GM11168 (cell line): ENCODE results near the gene NUP50.

Experiments used
- in situ Hi-C: fragments of 300-500 bp; cut with MboI; formaldehyde crosslinking; loops from one replicate; pipeline ENCODE4 v1.12.0; 2022; ENCODE audit warnings: low sequenced_read_pairs; ENCODE audit not compliant: unreplicated experiment

Gene NUP50

DNA sequence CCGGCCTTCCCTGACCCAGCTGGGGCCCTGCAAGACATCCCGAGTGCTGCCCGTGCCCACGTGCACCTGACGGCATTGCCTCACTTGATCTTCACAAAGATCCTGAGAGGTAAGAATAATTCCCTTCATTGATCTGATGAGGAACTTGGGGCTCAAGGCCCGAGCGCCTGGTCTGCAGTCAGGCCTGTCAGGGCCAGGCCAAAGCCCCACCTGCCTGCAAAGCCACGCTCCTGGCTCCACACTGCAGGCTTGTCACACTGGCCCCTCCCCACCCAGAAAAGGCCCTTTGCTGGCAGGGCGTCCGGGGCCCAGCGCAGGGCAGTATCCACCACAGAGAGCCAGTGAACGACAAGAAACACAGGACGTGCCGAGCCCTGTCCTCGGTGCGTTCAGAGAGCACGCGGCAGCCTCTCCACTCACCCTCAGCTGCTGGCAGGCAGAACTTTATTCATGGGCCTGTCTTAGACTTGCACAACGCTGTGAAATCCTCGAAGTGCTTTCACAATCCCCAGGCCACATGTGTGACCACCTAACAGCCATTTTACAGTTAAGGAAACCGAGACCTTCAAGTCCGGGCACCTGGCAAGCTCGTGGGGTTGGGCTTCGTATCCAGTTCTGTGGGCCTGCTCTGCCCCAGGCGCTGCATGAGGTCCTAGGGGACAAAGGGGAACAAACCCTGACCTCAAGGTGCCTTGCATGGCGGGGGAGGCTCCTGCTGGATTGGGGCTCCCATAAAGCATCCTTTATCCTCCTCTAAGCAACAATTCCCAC lies 62.2 kb downstream of the NUP50 start:
- in situ Hi-C loops, result no loop called here

DNA sequence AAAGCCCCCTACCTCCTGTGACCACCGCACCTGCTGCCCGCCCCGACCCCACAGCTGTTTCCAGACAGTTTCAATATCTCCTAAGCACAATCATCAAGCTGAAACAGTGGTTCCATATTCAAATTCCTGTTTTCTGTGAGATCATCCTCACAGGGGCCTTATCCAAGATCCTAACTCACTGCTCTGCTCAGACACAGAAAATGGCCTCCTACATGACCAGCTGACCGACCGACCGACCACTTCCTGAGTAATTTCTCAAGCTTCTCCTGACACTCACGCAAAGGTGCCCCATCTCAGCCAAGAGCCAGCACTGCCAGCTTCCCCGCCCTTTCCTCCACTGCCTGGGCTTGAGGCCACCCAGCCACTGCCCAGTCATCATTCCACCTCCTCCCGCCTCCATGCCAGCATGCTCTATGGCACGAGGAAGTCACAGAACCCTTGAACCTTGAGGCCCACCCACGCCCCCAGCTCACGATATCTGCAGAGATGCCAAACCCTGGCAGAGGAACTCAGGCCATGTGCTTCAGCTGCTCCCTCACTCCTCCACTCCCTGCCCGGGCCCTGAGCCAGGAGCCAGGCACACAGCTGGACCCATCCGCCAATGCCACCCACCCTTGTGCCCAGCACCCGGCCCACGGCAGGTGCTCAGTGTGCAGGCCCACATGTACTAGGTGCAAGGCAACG lies 62.9 kb downstream of the NUP50 start:
- in situ Hi-C loops, result no loop called here

DNA sequence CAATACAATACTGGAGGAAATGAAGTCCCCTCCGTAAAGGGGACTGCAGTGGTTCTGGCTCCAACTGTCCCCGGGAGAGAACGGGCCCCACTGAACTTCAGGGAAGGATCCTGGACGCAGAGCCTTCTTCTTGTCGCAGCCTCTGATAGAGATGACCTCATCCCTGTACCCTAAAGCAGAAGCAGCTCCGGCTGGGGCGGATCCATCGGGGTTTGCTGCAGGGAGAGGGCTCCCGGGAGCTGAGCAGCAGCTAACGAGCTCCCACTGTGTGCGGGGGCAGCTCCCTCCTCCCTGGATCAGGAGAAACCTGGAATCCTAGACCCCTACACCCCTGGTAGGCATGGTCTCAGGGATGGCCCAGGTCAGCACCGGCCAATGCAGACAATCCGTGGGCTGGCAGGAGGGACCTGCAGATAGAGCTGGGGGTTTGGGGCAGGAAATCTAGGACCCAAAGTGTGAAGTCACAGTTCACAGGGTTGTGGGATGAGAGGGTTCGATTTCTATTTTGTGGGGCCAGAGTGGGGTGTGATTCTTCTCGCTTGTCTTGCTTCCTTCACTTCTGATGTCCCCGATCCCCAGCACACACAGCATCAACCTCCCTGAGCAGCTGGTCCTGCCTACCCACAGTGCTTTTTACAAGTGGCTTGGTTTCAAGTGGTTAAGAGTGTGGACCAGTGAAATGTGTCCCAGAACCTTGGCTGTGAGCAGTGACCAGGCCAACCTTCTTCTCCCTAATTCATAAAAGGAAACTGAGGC lies 64.1 kb downstream of the NUP50 start:
- in situ Hi-C loops, result no loop called here

DNA sequence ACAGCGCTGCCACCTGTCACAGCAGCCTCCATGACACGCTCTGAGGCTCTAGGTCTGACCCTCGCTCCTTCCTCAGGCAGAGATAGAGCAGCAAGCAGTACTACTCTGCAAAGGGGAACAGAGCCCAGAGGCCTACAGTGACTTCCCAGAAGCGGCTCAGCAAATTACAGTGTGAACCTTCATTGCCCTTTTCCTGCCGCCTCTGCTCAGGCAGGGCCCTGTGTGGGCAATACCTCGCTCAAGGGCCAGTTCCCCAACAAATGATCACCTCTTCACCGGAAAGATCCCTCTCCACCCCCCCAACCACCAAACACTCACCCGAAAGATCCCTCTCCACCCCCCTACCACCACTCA lies 64.7 kb downstream of the NUP50 start:
- in situ Hi-C loops, result no loop called here

DNA sequence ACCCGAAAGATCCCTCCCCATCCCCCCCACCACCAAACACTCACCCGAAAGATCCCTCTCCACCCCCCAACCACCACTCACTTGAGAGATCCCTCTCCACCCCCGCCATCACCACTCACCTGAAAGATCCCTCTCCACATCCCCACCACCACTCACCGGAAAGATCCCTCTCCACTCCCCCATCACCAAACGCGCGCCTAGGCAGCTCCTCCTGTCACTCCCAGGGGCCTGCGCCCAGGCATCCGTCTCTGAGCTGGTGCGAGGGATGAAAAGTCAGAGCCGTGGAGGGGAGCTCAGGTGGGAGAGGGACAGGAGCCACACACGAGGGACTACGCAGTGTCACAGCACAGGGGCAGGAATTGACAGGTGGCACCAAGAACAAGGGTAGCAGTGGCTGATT lies 65.5 kb downstream of the NUP50 start:
- in situ Hi-C loops, result no loop called here

DNA sequence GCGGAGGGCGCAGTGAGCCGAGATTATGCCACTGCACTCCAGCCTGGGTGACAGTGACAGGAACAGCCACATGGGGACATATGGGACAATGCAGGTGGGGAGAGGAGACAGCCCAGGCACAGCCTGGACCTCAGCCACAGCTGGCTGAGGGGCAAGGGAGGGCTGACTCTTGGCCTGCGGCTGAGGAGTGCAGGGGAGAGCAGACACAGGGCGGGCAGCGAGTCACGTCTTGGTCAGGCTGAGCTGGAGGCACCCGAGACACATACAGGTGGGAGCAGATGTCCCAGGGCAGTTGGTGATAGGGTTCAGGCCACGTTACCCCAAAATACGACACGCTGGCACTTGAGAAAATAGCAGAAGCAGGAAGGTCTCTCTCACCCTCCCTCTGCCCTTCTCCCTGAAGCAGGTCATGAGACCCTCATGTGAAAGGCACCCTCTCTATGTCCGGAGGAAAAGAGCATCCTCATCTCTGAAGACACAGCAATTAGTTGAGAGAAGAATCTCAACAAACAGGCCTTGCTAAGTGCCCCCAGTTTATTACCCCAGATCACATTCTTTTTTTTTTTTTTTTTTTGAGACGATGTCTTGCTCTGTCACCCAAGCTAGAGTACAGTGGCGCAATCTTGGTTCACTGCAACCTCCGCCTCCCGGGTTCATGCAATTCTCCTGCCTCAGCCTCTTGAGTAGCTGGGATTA lies 66.4 kb downstream of the NUP50 start:
- in situ Hi-C loops, result no loop called here

DNA sequence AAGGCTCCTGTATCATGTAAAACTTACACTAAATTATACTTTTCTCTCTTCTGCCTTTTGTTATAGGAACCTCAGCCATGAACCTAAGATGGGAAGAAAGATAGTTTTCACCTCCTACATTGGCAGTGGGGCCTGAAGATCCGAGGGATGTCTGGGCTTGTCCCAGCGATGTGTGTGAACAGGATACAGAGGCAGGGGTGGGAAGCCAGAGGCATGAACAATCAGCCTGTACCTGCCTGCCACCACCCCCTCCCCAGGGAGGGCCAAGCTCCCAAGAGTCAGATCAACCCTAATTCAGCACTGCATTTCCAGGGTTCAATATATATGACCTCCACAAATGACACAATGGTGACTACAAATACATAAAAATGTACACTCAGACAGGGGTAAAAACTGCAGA lies 67.6 kb downstream of the NUP50 start:
- in situ Hi-C loops, result no loop called here

DNA sequence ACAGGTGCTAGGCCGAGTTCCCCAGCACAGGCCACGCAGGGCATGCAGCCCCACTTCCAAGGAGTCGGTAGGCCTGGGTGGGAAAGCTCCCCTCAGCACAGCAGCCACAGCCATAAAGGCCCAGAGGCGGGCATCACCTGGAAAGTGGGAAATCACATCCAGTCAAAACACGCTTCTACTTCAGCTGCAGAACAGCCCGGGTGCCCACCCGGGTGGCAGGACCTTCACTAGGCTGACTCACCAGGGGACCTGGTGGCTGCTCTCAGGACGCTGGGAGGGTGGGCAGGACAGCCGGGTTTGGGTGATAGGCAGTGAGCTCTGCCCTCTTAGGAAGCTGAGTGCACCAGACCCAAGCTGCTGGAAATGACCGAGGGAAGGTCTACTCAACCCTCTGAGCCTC lies 69.7 kb downstream of the NUP50 start:
- in situ Hi-C loops, result no loop called here

DNA sequence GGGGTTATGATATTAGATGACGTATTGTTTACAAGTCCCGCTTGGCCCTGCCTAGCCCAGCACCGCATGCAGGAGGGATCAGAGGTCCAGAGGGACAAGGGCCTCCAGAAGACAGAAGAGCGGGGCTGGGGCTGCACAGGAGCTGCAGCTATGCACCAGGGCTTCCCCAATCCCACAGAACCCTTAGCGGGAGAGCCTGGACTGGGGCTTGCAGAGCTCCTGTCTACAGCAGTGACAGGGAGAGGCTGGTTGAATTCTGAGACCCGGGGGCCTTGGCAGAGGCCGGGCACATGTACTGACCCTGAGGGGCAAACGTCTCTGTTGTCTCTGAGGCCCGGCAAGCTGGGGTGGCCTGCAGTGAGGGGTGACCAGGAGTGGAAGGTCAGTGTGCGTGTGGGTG lies 70.1 kb downstream of the NUP50 start:
- in situ Hi-C loops, result no loop called here

DNA sequence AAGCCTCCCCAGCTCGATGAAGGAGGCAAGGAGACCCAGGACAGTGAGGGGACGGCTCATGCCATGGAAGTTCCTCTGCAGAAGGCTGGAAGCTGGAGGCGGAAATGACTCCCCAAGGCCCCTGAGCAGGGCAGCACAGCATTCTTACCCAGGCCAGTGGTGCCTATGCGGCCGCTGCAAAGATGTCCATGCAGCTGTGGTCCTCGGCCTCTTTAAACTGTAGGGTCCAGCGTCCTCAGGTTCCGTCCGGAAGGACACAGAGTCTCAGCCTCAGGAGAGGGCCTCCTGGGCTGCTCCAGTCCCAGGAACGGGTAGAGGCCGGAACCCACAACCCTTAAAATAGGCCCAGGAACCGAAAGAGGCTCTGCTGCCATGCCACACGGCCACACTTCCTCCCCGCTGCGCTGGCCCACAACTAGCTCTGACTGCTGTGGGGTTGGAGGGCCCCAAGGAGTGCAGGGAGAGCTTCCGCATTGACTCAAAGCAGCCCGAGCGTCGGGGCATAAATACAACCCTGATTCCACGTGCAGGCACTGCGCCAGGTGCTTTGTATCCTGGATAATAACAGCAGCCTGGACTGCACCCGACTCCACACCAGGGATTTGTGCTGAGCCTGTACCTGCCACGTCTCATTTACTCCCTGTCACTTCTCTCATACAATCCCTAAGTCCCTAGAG lies 71.5 kb downstream of the NUP50 start:
- in situ Hi-C loops, result no loop called here

DNA sequence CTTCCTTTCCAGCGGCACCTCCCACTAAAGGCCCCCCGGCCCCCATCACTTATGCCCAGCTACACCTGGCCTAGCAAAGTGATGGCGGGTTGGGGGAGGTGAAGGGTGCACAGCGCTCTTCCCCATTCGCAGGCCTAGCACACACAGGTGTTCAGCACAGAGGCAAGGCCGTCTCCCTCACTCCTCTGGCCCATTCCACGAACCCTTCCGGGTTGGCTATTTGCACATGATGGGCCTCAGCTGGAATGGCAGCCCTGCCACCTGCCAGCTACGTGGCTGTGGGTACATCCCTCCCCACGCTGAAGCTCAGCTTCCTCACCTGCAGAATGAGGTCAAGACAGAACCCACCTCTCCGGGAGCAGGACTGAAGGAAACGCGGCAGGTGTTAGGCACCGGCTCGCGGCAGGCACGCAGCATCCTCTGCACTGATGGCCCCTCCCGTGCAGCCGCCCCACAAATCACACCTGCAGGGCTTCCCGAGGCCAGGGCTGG lies 72.2 kb downstream of the NUP50 start:
- in situ Hi-C loops, result no loop called here

DNA sequence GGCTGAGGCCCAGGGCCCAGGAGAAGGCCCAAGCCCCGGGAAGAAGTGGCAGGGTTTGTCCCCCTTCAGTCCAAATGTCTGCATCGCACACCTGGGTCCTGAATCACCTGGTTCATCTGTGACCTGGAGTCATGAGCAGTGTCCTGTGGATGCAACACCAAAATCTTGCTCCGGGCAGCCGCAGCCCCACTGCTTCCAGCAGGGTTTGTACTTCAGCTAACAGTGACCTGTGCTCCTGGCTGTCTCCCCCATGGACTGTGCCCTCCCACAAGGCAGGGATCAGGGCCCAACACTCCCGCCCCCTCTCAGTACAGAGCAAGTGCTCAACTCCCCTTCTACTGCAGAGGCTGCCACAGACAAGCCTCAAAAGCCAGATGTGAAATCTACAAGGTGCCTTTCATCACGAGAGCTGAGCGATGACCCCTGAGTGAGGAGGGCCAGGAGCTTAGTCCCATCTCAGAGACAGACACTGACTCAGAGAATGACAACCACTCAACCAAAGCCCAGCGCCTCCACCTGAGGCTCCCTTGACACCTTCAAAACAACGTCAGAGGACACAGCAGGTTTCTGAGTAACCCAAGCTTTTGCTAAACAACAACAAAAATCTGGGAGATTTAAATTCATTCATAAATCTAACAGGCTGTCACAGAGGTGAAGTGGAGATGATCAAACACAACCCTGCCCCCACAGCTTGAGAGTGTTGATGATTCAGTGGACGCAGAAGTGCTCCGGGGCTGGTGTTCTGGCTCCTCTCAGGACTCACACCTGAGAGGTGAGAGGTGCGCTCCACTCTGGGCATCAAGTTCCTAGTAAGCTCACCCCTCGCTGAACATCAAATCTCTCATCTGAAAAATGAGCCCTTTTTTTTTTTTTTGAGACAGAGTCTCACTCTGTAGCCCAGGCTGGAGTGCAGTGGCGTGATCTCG lies 73.6 kb downstream of the NUP50 start:
- in situ Hi-C loops, result no loop called here
